Muscle layer of duodenum (tissue), 2 donors: ENCODE results near the gene TUBGCP2.

ENCODE experiments used
- H3K27ac ChIP-seq: one replicate; pipeline ENCODE4 v1.7.0; 2013; ENCODE audit warnings: mild to moderate bottlenecking, low read length
- H3K27me3 ChIP-seq: one replicate; pipeline ENCODE4 v1.7.0; 2013; ENCODE audit warnings: low read depth, mild to moderate bottlenecking, control low read depth, low read length
- H3K36me3 ChIP-seq, 2 donors: one replicate each; pipeline ENCODE4 v1.7.0; 2013; ENCODE audit warnings: low read length in 2 of 2, control low read depth in 1 of 2, mild to moderate bottlenecking in 1 of 2; ENCODE audit not compliant: insufficient read depth in 2 of 2, control insufficient read depth in 1 of 2
- H3K4me1 ChIP-seq, 2 donors: one replicate each; pipeline ENCODE4 v1.7.0; 2013; ENCODE audit warnings: low read length in 2 of 2, mild to moderate bottlenecking in 2 of 2, control low read depth in 1 of 2, moderate library complexity in 1 of 2; ENCODE audit not compliant: insufficient read depth in 2 of 2, control insufficient read depth in 1 of 2
- H3K4me3 ChIP-seq, 2 donors: one replicate each; pipeline ENCODE4 v1.7.0; 2013; ENCODE audit warnings: low read length in 2 of 2, low read depth in 1 of 2, mild to moderate bottlenecking in 1 of 2
- H3K9me3 ChIP-seq, 2 donors: one replicate each; pipeline ENCODE4 v1.7.0; 2013; ENCODE audit warnings: low read length in 2 of 2, control low read depth in 1 of 2, mild to moderate bottlenecking in 1 of 2; ENCODE audit not compliant: control insufficient read depth in 1 of 2
- donor health status: healthy.

Gene TUBGCP2

GRCh38 chr10:133309720-133310398, 1.2 kb upstream of the TUBGCP2 start:
- Histone ChIP-seq H3K4me3 (peak overlapping the region; percentile 39 to 90), H3K27ac (peak overlapping the region; percentile 45)

DNA sequence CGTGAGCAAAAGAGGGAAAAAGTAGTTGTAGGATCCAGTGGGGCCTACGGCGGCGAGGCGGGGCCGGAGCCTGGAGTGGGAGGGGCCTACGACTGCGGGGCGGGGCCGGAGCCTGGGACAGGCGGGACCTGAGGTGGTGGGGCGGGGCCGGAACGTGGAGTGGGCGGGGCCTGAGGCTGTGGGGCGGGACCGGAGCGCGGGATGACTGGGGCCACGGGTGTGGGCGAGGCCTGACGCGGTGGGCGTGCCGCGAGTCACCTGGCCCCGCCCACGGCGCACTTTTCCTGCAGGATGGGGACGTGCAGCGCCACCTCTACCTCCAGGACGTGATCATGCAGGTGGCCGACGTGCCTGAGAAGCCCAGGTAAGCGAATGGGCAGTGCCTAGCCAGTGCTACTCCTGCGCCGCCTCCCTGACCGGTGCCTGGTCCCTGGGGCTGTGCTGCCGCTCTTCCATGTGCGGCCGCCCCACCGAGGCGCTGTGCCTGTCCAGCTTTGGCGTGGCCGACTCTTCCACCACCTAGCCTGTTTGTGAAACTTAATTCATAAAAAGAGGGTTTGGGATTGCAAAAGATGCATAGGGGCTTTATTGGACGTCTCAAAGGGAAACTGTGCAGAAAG, 538 bp upstream of the TUBGCP2 start:
- H3K9me3 ChIP-seq = no peaks in the 10 kb centered on the region

More at GRCh38 chr10:133309720-133310398, 1.2 kb upstream of the TUBGCP2 start:
- H3K4me1 ChIP-seq = peaks cover 8 to 34% of the 10 kb centered on the region in 2 donors
- no peaks in the 10 kb centered on the region for H3K9me3 ChIP-seq
- H3K36me3 ChIP-seq = peaks cover 0 to 40% of the 10 kb centered on the region in 2 donors
- no peaks in the 10 kb centered on the region for H3K27me3 ChIP-seq

GRCh38 chr10:133307776-133308420, 774 bp downstream of the TUBGCP2 start:
- Histone ChIP-seq H3K9me3 (no peaks in the 10 kb centered on the region), H3K27me3 (no peaks in the 10 kb centered on the region), H3K27ac (peak overlapping the region; percentile 96), H3K4me1 (peaks cover 8 to 34% of the 10 kb centered on the region in 2 donors), H3K36me3 (peaks cover 0 to 36% of the 10 kb centered on the region in 2 donors), H3K4me3 (peak overlapping the region; percentile 90 to 98)

More for the DNA sequence above, 538 bp upstream of the TUBGCP2 start:
- Histone ChIP-seq H3K27ac (peak overlapping the region; percentile 96), H3K27me3 (no peaks in the 10 kb centered on the region), H3K4me3 (peak overlapping the region; percentile 90 to 98), H3K36me3 (peaks cover 0 to 40% of the 10 kb centered on the region in 2 donors), H3K4me1 (peaks cover 8 to 34% of the 10 kb centered on the region in 2 donors)

GRCh38 chr10:133306941-133307379, 1.7 kb downstream of the TUBGCP2 start:
- Histone ChIP-seq H3K4me3 (peak overlapping the region; percentile 90 to 98), H3K27ac (no peak overlapping the region), H3K36me3 (peaks cover 5 to 35% of the 10 kb centered on the region in 2 donors), H3K4me1 (peaks cover 8 to 34% of the 10 kb centered on the region in 2 donors), H3K27me3 (no peaks in the 10 kb centered on the region), H3K9me3 (no peaks in the 10 kb centered on the region)

GRCh38 chr10:133306097-133306476, 2.6 kb downstream of the TUBGCP2 start:
- peak overlapping the region; percentile 64 for H3K27ac ChIP-seq
- H3K9me3 ChIP-seq = no peaks in the 10 kb centered on the region
- peaks cover 5 to 32% of the 10 kb centered on the region in 2 donors for H3K36me3 ChIP-seq
- H3K4me1 ChIP-seq = peaks cover 8 to 34% of the 10 kb centered on the region in 2 donors
- no peak overlapping the region for H3K4me3 ChIP-seq
- no peaks in the 10 kb centered on the region for H3K27me3 ChIP-seq

- H3K4me3 ChIP-seq = no peak overlapping the region
- H3K27ac ChIP-seq = no peak overlapping the region
- no peaks in the 10 kb centered on the region for H3K9me3 ChIP-seq
- peaks cover 23 to 42% of the 10 kb centered on the region in 2 donors for H3K36me3 ChIP-seq
- H3K27me3 ChIP-seq = no peaks in the 10 kb centered on the region
- H3K4me1 ChIP-seq = peaks cover 8 to 29% of the 10 kb centered on the region in 2 donors
Measured at GRCh38 chr10:133303206-133303605, 5.5 kb downstream of the TUBGCP2 start.

DNA sequence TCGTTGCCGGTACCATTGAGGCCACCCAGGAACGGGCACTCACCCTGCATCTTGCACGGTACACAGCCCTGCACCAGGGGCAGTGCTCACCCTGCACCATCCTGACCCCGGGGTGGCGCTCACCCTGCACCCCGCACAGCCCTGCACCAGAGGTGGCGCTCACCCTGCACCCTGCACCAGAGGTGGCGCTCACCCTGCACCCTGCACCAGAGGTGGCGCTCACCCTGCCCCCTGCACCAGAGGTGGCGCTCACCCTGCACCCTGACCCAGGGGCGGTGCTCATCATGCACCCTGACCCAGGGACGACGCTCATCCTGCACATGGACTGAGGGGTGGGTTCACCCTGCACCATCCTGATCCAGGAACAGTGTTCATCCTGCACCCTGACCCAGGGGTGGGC, 6.4 kb downstream of the TUBGCP2 start:
- Histone ChIP-seq H3K4me3 (no peak overlapping the region), H3K9me3 (no peaks in the 10 kb centered on the region), H3K27me3 (no peaks in the 10 kb centered on the region), H3K4me1 (peaks cover 4 to 21% of the 10 kb centered on the region in 2 donors), H3K36me3 (peaks cover 31 to 51% of the 10 kb centered on the region in 2 donors), H3K27ac (no peak overlapping the region)

DNA sequence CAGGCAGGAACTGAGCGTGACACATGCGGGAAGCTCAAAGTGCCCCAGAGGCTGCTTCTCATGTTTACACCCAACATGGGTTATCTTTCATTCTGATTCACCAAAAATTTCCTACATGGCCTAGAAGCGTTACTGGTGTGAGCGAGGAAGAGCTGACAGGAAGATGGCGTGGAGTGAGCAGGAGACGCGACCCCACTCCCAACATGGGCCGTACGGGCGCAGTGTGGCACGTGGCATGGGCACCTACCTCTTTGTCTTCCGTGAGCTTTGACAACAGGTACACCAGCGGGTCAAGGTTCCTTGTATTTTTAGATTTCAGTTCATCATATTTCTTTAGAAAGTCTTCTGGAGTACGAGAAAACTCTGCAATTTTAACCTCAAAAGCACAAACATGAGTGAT, 8.9 kb downstream of the TUBGCP2 start:
- no peaks in the 10 kb centered on the region for H3K27me3 ChIP-seq
- no peak overlapping the region for H3K27ac ChIP-seq
- H3K9me3 ChIP-seq = no peaks in the 10 kb centered on the region
- H3K4me1 ChIP-seq = no peaks in the 10 kb centered on the region
- H3K36me3 ChIP-seq = peaks cover 47 to 76% of the 10 kb centered on the region in 2 donors
- no peak overlapping the region for H3K4me3 ChIP-seq

GRCh38 chr10:133299224-133299623, 9.4 kb downstream of the TUBGCP2 start:
- Histone ChIP-seq H3K9me3 (no peaks in the 10 kb centered on the region), H3K36me3 (peaks cover 52 to 81% of the 10 kb centered on the region in 2 donors), H3K4me3 (no peak overlapping the region), H3K27ac (no peak overlapping the region), H3K27me3 (no peaks in the 10 kb centered on the region), H3K4me1 (no peaks in the 10 kb centered on the region)

GRCh38 chr10:133298466-133298865, 10.2 kb downstream of the TUBGCP2 start:
- Histone ChIP-seq H3K36me3 (peaks cover 55 to 89% of the 10 kb centered on the region in 2 donors), H3K27ac (no peak overlapping the region), H3K4me3 (no peak overlapping the region), H3K9me3 (no peaks in the 10 kb centered on the region), H3K27me3 (no peaks in the 10 kb centered on the region), H3K4me1 (no peaks in the 10 kb centered on the region)

DNA sequence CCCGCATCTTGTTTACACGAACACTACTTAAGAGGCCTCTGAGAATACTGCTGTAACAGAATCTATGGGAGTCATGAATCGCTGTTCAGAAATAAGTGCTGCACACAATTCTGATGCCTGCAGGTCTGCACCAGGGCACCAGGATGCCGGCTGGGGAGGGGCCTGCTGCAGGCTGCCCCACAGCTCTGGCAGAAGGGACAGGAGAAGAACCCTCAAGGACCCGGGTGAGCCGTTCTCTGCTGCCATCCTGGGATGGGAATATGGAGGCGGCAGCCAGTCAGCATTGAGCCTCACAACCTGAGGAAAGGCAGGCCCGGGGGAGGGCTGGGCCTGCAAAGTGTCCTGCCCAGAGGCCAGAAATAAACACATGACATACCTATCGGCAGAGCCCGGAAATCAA, 11.2 kb downstream of the TUBGCP2 start:
- Histone ChIP-seq H3K4me1 (no peaks in the 10 kb centered on the region), H3K36me3 (peaks cover 56 to 96% of the 10 kb centered on the region in 2 donors)

More for the DNA sequence above, 11.2 kb downstream of the TUBGCP2 start:
- Histone ChIP-seq H3K27ac (no peak overlapping the region), H3K9me3 (no peaks in the 10 kb centered on the region), H3K27me3 (no peaks in the 10 kb centered on the region), H3K4me3 (no peak overlapping the region)
